HCT116 (cell line): Measurements from ENCODE around the gene FLACC1. TPM values are rescaled to one million over a fixed set of nuclear protein-coding genes. Genes with fewer than 3 reads are reported as not detected.

Experiments used
- ATAC-seq: fragments of 200-7000 bp; cut with Tn5 transposase; 2 replicates; pipeline ENCODE4 v1.9.1; 2020; ENCODE audit warnings: mild to moderate bottlenecking, moderate library complexity
- BruUV-seq: library from RNA; stranded (reverse); fragments of 400-500 nt; replicated peaks from 2 replicates; lab custom pipeline; 2021; lab: Mats Ljungman, UMichigan
- CTCF ChIA-PET: fragments of 300-600 bp; sonication (Branson Sonifier 250); formaldehyde crosslinking; loops from one replicate; lab custom pipeline; 2021; ENCODE audit warnings: antibody characterized with exemption; lab: Charles Lee
- POLR2A ChIA-PET: fragments of 300-600, 350-600 bp; sonication (Branson Sonifier 250); formaldehyde crosslinking; loops from one replicate; lab custom pipeline; 2021; ENCODE audit warnings: antibody characterized with exemption; lab: Charles Lee
- RAD21 ChIA-PET, 2 experiments: fragments of 300-600 bp; sonication (Branson Sonifier 250); formaldehyde crosslinking; loops; one replicate each; lab custom pipeline; 2023; ENCODE audit warnings: low total read pairs in 2 of 2; ENCODE audit not compliant: uncharacterized antibody in 2 of 2, unreplicated experiment in 2 of 2, low non-redundant PET in 1 of 2; lab: Charles Lee
- DNase-seq: peaks from one replicate; pipeline ENCODE4 v3.0.0-alpha.2; 2010; ENCODE audit warnings: low read depth, low spot score
- H2AFZ ChIP-seq: fragments of 200-600 bp; shearing (Covaris generic), sonication (generic); 2 replicates; pipeline ENCODE4 v1.6.1; 2017; ENCODE audit warnings: low read depth, mixed run types, mixed read lengths, antibody characterized with exemption, low read length; ENCODE audit not compliant: poor library complexity, severe bottlenecking
- H3K27ac ChIP-seq: 2 replicates; pipeline ENCODE4 v1.5.1; 2012; ENCODE audit warnings: low read depth, low read length
- H3K27me3 ChIP-seq: fragments of 200-600 bp; sonication (generic); 2 replicates; pipeline ENCODE4 v1.6.1; 2016; ENCODE audit warnings: mixed run types, low read length, mixed read lengths; ENCODE audit not compliant: insufficient read depth
- H3K36me3 ChIP-seq, 2 experiments: fragments of 200-500 bp in 1 of 2; fragments of 200-600 bp in 1 of 2; sonication (Bioruptor generic) in 1 of 2; sonication (generic) in 1 of 2; 2 replicates each; pipeline versions ENCODE4 v1.5.1 to v1.6.1; 2014 to 2016; ENCODE audit warnings: low read length in 2 of 2, inconsistent platforms in 1 of 2, mixed read lengths in 1 of 2, mixed run types in 1 of 2; ENCODE audit not compliant: insufficient read depth in 2 of 2, control insufficient read depth in 1 of 2
- H3K4me1 ChIP-seq, 2 experiments: fragments of 200-600 bp in 1 of 2; sonication (generic) in 1 of 2; 2 replicates each; pipeline versions ENCODE4 v1.5.1 to v1.6.1; 2012 to 2017; ENCODE audit warnings: low read length in 2 of 2, inconsistent platforms in 1 of 2, mild to moderate bottlenecking in 1 of 2, mixed read lengths in 1 of 2, mixed run types in 1 of 2, moderate library complexity in 1 of 2; ENCODE audit not compliant: insufficient read depth in 2 of 2, control insufficient read depth in 1 of 2
- H3K4me2 ChIP-seq: fragments of 200-600 bp; sonication (generic); 2 replicates; pipeline ENCODE4 v1.6.1; 2017; ENCODE audit warnings: mixed run types, low read length, mixed read lengths
- H3K4me3 ChIP-seq, 2 experiments: fragments of 200-600 bp in 1 of 2; sonication (generic) in 1 of 2; replicated peaks in 1 of 2; 2 replicates each; pipeline ENCODE4 v1.5.1; 2011 to 2016; ENCODE audit warnings: low read length in 2 of 2, control low read depth in 1 of 2, low read depth in 1 of 2, mild to moderate bottlenecking in 1 of 2, mixed read lengths in 1 of 2, mixed run types in 1 of 2
- H3K79me2 ChIP-seq: fragments of 200-600 bp; sonication (generic); 2 replicates; pipeline ENCODE4 v1.6.1; 2017; ENCODE audit warnings: mild to moderate bottlenecking, mixed run types, low read length, moderate library complexity, mixed read lengths; ENCODE audit not compliant: insufficient read depth
- H3K9ac ChIP-seq: fragments of 200-600 bp; sonication (generic); 2 replicates; pipeline ENCODE4 v1.6.1; 2016; ENCODE audit warnings: low read length, mixed read lengths
- H3K9me2 ChIP-seq: fragments of 200-600 bp; sonication (generic), shearing (Covaris generic); 2 replicates; pipeline ENCODE4 v1.6.1; 2017; ENCODE audit warnings: mixed run types, mild to moderate bottlenecking, moderate library complexity; ENCODE audit not compliant: insufficient read depth
- H3K9me3 ChIP-seq, 2 experiments: fragments of 200-500 bp in 1 of 2; fragments of 200-600 bp in 1 of 2; sonication (Bioruptor generic) in 1 of 2; sonication (generic) in 1 of 2; 2 replicates each; pipeline ENCODE4 v1.6.1; 2014 to 2017; ENCODE audit warnings: low read length in 2 of 2, mixed read lengths in 2 of 2, inconsistent platforms in 1 of 2, low read depth in 1 of 2, mild to moderate bottlenecking in 1 of 2, mixed run types in 1 of 2, moderate library complexity in 1 of 2; ENCODE audit not compliant: control insufficient read depth in 1 of 2, insufficient read depth in 1 of 2
- H4K20me1 ChIP-seq: fragments of 200-600 bp; sonication (generic), shearing (Covaris generic); 2 replicates; pipeline ENCODE4 v1.6.1; 2017; ENCODE audit warnings: mixed run types, mild to moderate bottlenecking, moderate library complexity; ENCODE audit not compliant: insufficient read depth
- CEBPB ChIP-seq: IDR thresholded peaks from 2 replicates; pipeline ENCODE4 v1.6.1; 2012; ENCODE audit warnings: low read depth
- CTCF ChIP-seq, 3 experiments: fragments of 200-600 bp in 1 of 3; sonication (generic) in 1 of 3; IDR thresholded peaks in 2 of 3; conservative IDR thresholded peaks in 1 of 3; 2 replicates each; pipeline ENCODE4 v1.5.1; 2012 to 2017; ENCODE audit warnings: low read depth in 2 of 3, low read length in 2 of 3, antibody characterized with exemption in 1 of 3, borderline replicate concordance in 1 of 3, control low read depth in 1 of 3, mild to moderate bottlenecking in 1 of 3, mixed read lengths in 1 of 3, mixed run types in 1 of 3, moderate library complexity in 1 of 3; ENCODE audit not compliant: insufficient read depth in 1 of 3
- ELF1 ChIP-seq: IDR thresholded peaks from 2 replicates; pipeline ENCODE4 v1.6.1; 2012; ENCODE audit warnings: low read depth, borderline replicate concordance
- EZH2phosphoT487 ChIP-seq: fragments of 200-600 bp; IDR thresholded peaks from 2 replicates; pipeline ENCODE4 v1.6.1; 2018; ENCODE audit warnings: antibody characterized with exemption, borderline replicate concordance
- REST ChIP-seq: IDR thresholded peaks from 2 replicates; pipeline ENCODE4 v1.6.1; 2012; ENCODE audit warnings: low read depth
- SIN3A ChIP-seq: IDR thresholded peaks from 2 replicates; pipeline ENCODE4 v1.6.1; 2012; ENCODE audit warnings: low read depth
- SRF ChIP-seq: IDR thresholded peaks from 2 replicates; pipeline ENCODE4 v1.6.1; 2012; ENCODE audit warnings: low read depth
- TCF7L2 ChIP-seq: IDR thresholded peaks from 2 replicates; pipeline ENCODE4 v1.7.0; 2011; ENCODE audit warnings: borderline replicate concordance, inconsistent platforms; ENCODE audit not compliant: insufficient read depth, insufficient read length; ENCODE audit errors: extremely low read depth
- YY1 ChIP-seq: IDR thresholded peaks from 2 replicates; pipeline ENCODE4 v1.6.1; 2011; ENCODE audit warnings: low read length, low read depth, moderate library complexity, mild to moderate bottlenecking; ENCODE audit not compliant: insufficient replicate concordance; ENCODE audit errors: extremely low read depth
- ZFX ChIP-seq: fragments of 450-650 bp; IDR thresholded peaks from 2 replicates; pipeline ENCODE4 v1.6.1; 2017
- ZNF274 ChIP-seq: fragments of 200-500 bp; sonication (Bioruptor generic); IDR thresholded peaks from 2 replicates; pipeline ENCODE4 v1.6.1; 2014; ENCODE audit warnings: mild to moderate bottlenecking, low read depth, low read length, inconsistent platforms
- intact Hi-C: fragments of 100-400 bp; cut with micrococcal nuclease; formaldehyde crosslinking; loops from 2 replicates; pipeline ENCODE4 v1.10.0; 2022
- total RNA-seq: library from RNA; stranded (reverse); gene quantifications from one replicate; pipeline ENCODE4 v1.2.1, GENCODE V29; 2021; ENCODE audit not compliant: unreplicated experiment
- TF ChIP-seq, protein P1 (sequence below): IDR thresholded peaks from 2 replicates; pipeline ENCODE4 v1.6.1; 2012
- TF ChIP-seq, protein P2 (sequence below): IDR thresholded peaks from 2 replicates; pipeline ENCODE4 v1.6.1; 2012

FLACC1 gene
- total RNA-seq, 1 experiment from 2014 or later: 0.74 TPM

DNA sequence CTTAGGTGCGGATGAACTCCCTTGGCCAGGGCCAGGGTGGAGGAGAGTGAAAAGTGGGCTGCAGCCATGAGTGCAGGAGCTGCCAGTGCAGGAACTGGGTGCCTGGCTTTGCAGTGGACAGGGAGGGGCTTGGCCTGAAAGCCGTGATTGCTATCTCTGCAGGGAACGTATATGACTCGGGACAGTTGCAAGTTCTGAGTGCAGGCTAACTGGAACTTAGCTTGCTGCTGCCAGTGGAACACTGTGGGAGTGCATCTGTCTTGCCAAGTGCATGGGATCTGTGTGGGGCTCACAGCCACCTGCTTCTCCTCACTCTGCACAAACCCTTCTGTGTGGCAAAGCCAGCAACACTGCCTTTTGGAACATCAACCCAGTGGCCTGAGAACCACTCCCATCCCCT is 36.9 kb downstream of the FLACC1 start:
- Histone ChIP-seq H3K9me3 (0 out of 4 replicates have a peak, but pooled peaks cover 0 to 3% of the 10 kb centered on the region in 2 experiments), H3K27ac (no peak overlapping the region), H3K4me3 (no peak overlapping the region), H3K79me2 (no peaks in the 10 kb centered on the region), H3K4me2 (no peak overlapping the region), H4K20me1 (no peaks in the 10 kb centered on the region), H2AFZ (no peak overlapping the region), H3K36me3 (no peaks in the 10 kb centered on the region), H3K9ac (no peak overlapping the region), H3K27me3 (no peaks in the 10 kb centered on the region), H3K9me2 (no peaks in the 10 kb centered on the region), H3K4me1 (no peaks in the 10 kb centered on the region)
- BruUV-seq: no TSS peak
- POLR2A ChIA-PET: no interaction called here
- RAD21 ChIA-PET: no interaction called here
- CTCF ChIA-PET: no interaction called here
- no peak for TF ChIP-seq EZH2phosphoT487
- TF ChIP-seq ELF1: no peak
- TF ChIP-seq TCF7L2: no peak
- no peak for TF ChIP-seq SIN3A
- DNase-seq (no peak), ATAC-seq (no peak)
- intact Hi-C loops: no loop called here

GRCh38 chr2:201319511-201319910 is 37.6 kb downstream of the FLACC1 start:
- H3K36me3 ChIP-seq: no peaks in the 10 kb centered on the region
- ChIA-PET POLR2A (no interaction called here), CTCF (no interaction called here), RAD21 (no interaction called here)
- no peak overlapping the region for H3K4me2 ChIP-seq
- no peak overlapping the region for H3K4me3 ChIP-seq
- ATAC-seq (no peak), DNase-seq (no peak)
- H3K27me3 ChIP-seq: no peaks in the 10 kb centered on the region
- H3K9ac ChIP-seq: no peak overlapping the region
- TF ChIP-seq REST (no peak), ZNF274 (no peak), YY1 (no peak), ZFX (no peak), EZH2phosphoT487 (no peak), CTCF (IDR thresholded peaks at IDR 0.05 in 2 of 3, conservative IDR thresholded peaks at IDR 0.05 in 1 of 3; ENCODE audit: borderline replicate concordance in 1 of 3, insufficient read depth in 1 of 3, low read depth in 2 of 3, low read length in 2 of 3) (no peak), TCF7L2 (no peak), SRF (no peak), ELF1 (no peak), CEBPB (no peak)
- TF ChIP-seq, protein P1, sequence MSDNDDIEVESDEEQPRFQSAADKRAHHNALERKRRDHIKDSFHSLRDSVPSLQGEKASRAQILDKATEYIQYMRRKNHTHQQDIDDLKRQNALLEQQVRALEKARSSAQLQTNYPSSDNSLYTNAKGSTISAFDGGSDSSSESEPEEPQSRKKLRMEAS: no peak
- TF ChIP-seq, protein P2, sequence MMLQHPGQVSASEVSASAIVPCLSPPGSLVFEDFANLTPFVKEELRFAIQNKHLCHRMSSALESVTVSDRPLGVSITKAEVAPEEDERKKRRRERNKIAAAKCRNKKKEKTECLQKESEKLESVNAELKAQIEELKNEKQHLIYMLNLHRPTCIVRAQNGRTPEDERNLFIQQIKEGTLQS: no peak
- H4K20me1 ChIP-seq: no peaks in the 10 kb centered on the region
- no TSS peak for BruUV-seq
- H3K27ac ChIP-seq: no peak overlapping the region
- intact Hi-C loops: no loop called here
- H3K9me2 ChIP-seq: no peaks in the 10 kb centered on the region
- 0 out of 4 replicates have a peak, but pooled peaks cover 0 to 3% of the 10 kb centered on the region in 2 experiments for H3K9me3 ChIP-seq
- H3K4me1 ChIP-seq: no peaks in the 10 kb centered on the region
- H3K79me2 ChIP-seq: no peaks in the 10 kb centered on the region
- no peak overlapping the region for H2AFZ ChIP-seq
